OCI-LY7 (cell line): Measurements from ENCODE around the gene SFSWAP. TPM values are rescaled to one million over a fixed set of nuclear protein-coding genes. Genes with fewer than 3 reads are reported as not detected.

Experiments
- BruUV-seq: library from RNA; stranded (reverse); fragments of 400-500 nt; replicated peaks from 2 replicates; lab custom pipeline; 2021; lab: Mats Ljungman, UMichigan
- CTCF ChIA-PET: fragments of 300-600 bp; sonication (Branson Sonifier 250); formaldehyde crosslinking; loops from one replicate; lab custom pipeline; 2022; ENCODE audit warnings: antibody characterized with exemption; ENCODE audit not compliant: unreplicated experiment; lab: Charles Lee
- POLR2A ChIA-PET: fragments of 300-600 bp; sonication (Branson Sonifier 250); formaldehyde crosslinking; loops from one replicate; lab custom pipeline; 2022; ENCODE audit warnings: antibody characterized with exemption; lab: Charles Lee
- DNase-seq: peaks from one replicate; pipeline ENCODE4 v3.0.0-alpha.2; 2015; ENCODE audit warnings: low spot score
- H2AFZ ChIP-seq: fragments of 200-600 bp; sonication (generic), shearing (Covaris generic); 2 replicates; pipeline ENCODE4 v1.6.1; 2014; ENCODE audit warnings: mild to moderate bottlenecking, antibody characterized with exemption, low read length, moderate library complexity
- H3K27ac ChIP-seq: fragments of 200-600 bp; sonication (generic); 2 replicates; pipeline ENCODE4 v1.5.1; 2014; ENCODE audit warnings: mixed run types, low read depth, mild to moderate bottlenecking, moderate library complexity, low read length, inconsistent platforms; ENCODE audit not compliant: poor library complexity, severe bottlenecking
- H3K36me3 ChIP-seq: fragments of 200-600 bp; sonication (generic); 2 replicates; pipeline ENCODE4 v1.6.1; 2014; ENCODE audit warnings: mild to moderate bottlenecking, antibody characterized with exemption, low read length, moderate library complexity, mixed read lengths; ENCODE audit not compliant: insufficient read depth
- H3K4me1 ChIP-seq: fragments of 200-600 bp; sonication (generic); 2 replicates; pipeline ENCODE4 v1.5.1; 2014; ENCODE audit warnings: mild to moderate bottlenecking, low read length; ENCODE audit not compliant: insufficient read depth, poor library complexity, severe bottlenecking
- H3K4me2 ChIP-seq: fragments of 200-600 bp; sonication (generic); 2 replicates; pipeline ENCODE4 v1.6.1; 2014; ENCODE audit warnings: mild to moderate bottlenecking, low read length
- H3K4me3 ChIP-seq: fragments of 200-600 bp; sonication (generic); 2 replicates; pipeline ENCODE4 v1.5.1; 2014; ENCODE audit warnings: mild to moderate bottlenecking, low read depth, low read length; ENCODE audit not compliant: poor library complexity, severe bottlenecking
- H3K79me2 ChIP-seq: fragments of 200-600 bp; sonication (generic); 2 replicates; pipeline ENCODE4 v1.6.1; 2016; ENCODE audit warnings: low read depth, mild to moderate bottlenecking, low read length, moderate library complexity, mixed read lengths; ENCODE audit not compliant: insufficient read depth
- H3K9me2 ChIP-seq: fragments of 200-600 bp; sonication (generic); 2 replicates; pipeline ENCODE4 v1.6.1; 2016; ENCODE audit warnings: mild to moderate bottlenecking, low read length, mixed read lengths; ENCODE audit not compliant: insufficient read depth
- H3K9me3 ChIP-seq: fragments of 200-600 bp; sonication (generic); 2 replicates; pipeline ENCODE4 v1.6.1; 2014; ENCODE audit warnings: mild to moderate bottlenecking, mixed run types, low read length, mixed read lengths
- H4K20me1 ChIP-seq: fragments of 200-600 bp; sonication (generic); 2 replicates; pipeline ENCODE4 v1.6.1; 2014; ENCODE audit warnings: mild to moderate bottlenecking, antibody characterized with exemption, low read length, moderate library complexity, mixed read lengths; ENCODE audit not compliant: insufficient read depth
- CTCF ChIP-seq: fragments of 200-600 bp; sonication (generic); conservative IDR thresholded peaks from 2 replicates; pipeline ENCODE4 v1.5.1; 2014; ENCODE audit warnings: mild to moderate bottlenecking, antibody characterized with exemption, low read length, moderate library complexity, mixed read lengths
- EZH2phosphoT487 ChIP-seq: fragments of 200-600 bp; sonication (generic); IDR thresholded peaks from 2 replicates; pipeline ENCODE4 v1.6.1; 2018; ENCODE audit warnings: low read depth, borderline replicate concordance, mild to moderate bottlenecking, mixed run types, antibody characterized with exemption, low read length, moderate library complexity, mixed read lengths
- intact Hi-C: fragments of 100-400 bp; cut with micrococcal nuclease; formaldehyde crosslinking; loops from one replicate; pipeline ENCODE4 v1.10.0; 2022; ENCODE audit not compliant: unreplicated experiment
- total RNA-seq, 2 experiments: library from RNA; depleted of rRNA in 1 of 2; stranded (reverse); fragments of >200 nt in 1 of 2; shearing (Covaris generic) in 1 of 2; gene quantifications; 2 replicates each; pipeline ENCODE4 v1.2.3, GENCODE V29; 2014 to 2022

SFSWAP gene
- total RNA-seq, 2 experiments from 2014 or later, result 54.0 to 87.1 TPM

GRCh38 chr12:131690320-131690719, 20.6 kb upstream of the SFSWAP start:
- Histone ChIP-seq H3K79me2 (no peaks in the 10 kb centered on the region), H2AFZ (no peak overlapping the region), H3K36me3 (no peaks in the 10 kb centered on the region), H4K20me1 (no peaks in the 10 kb centered on the region), H3K9me3 (peaks cover 15% of the 10 kb centered on the region), H3K4me1 (no peaks in the 10 kb centered on the region), H3K4me3 (no peak overlapping the region), H3K9me2 (no peaks in the 10 kb centered on the region), H3K4me2 (no peak overlapping the region), H3K27ac (no peak overlapping the region)
- POLR2A ChIA-PET, result no interaction called here
- no TSS peak for BruUV-seq
- DNase-seq, result no peak
- CTCF ChIA-PET, result no interaction called here
- intact Hi-C loops, result no loop called here
- TF ChIP-seq CTCF, result no peak
- no peak for TF ChIP-seq EZH2phosphoT487

DNA sequence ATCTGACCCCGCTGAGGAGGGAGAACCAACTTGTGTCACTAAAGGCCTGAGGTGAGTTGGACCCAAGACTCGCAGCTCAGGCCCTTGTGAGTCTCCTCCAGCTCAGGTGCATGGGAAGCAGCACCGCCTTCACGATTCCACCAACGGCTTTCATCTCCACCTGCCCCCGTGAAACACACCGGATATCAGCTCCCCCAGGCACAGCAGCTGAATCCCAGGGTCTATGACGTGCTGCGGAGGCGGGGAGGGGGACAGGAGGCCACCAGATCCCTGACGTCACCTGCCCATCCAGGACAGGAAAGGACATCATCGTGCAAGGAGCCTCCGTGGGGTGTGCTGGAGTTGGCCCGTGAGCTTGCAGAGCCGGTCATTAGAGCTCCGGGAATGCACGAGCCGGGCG, 18.5 kb upstream of the SFSWAP start:
- Histone ChIP-seq H3K36me3 (no peaks in the 10 kb centered on the region), H3K4me1 (no peaks in the 10 kb centered on the region), H4K20me1 (no peaks in the 10 kb centered on the region), H2AFZ (no peak overlapping the region), H3K4me3 (no peak overlapping the region), H3K27ac (no peak overlapping the region), H3K4me2 (no peak overlapping the region), H3K9me3 (peaks cover 15% of the 10 kb centered on the region), H3K79me2 (no peaks in the 10 kb centered on the region), H3K9me2 (no peaks in the 10 kb centered on the region)
- no peak for TF ChIP-seq CTCF
- no peak for TF ChIP-seq EZH2phosphoT487
- BruUV-seq, result no TSS peak
- POLR2A ChIA-PET, result no interaction called here
- DNase-seq, result no peak
- CTCF ChIA-PET, result no interaction called here
- intact Hi-C loops, result no loop called here

- ChIA-PET CTCF (no interaction called here), POLR2A (no interaction called here)
- no peak overlapping the region for H3K27ac ChIP-seq
- H3K4me2 ChIP-seq, result no peak overlapping the region
- no peaks in the 10 kb centered on the region for H4K20me1 ChIP-seq
- BruUV-seq, result no TSS peak
- no peaks in the 10 kb centered on the region for H3K79me2 ChIP-seq
- peaks cover 13% of the 10 kb centered on the region for H3K9me3 ChIP-seq
- DNase-seq, result no peak
- no peak for TF ChIP-seq CTCF
- no peak for TF ChIP-seq EZH2phosphoT487
- no peaks in the 10 kb centered on the region for H3K36me3 ChIP-seq
- no peaks in the 10 kb centered on the region for H3K4me1 ChIP-seq
- no peak overlapping the region for H2AFZ ChIP-seq
- intact Hi-C loops, result no loop called here
- H3K4me3 ChIP-seq, result no peak overlapping the region
- H3K9me2 ChIP-seq, result no peaks in the 10 kb centered on the region
Measured at GRCh38 chr12:131693149-131693548, 17.7 kb upstream of the SFSWAP start.
